ENCODE measurements around the gene SYCP2L.

SYCP2L gene

GRCh38 chr6:11011787-11012234 is 125.0 kb downstream of the SYCP2L start:
- no peak for DNase-seq

- DNase-seq = no peak
Observed at GRCh38 chr6:11012295-11012754, 125.5 kb downstream of the SYCP2L start.

GRCh38 chr6:11012976-11013720 is 126.3 kb downstream of the SYCP2L start:
- DNase-seq = no peak

- DNase-seq = no peak
Observed at GRCh38 chr6:11013721-11014070, 126.8 kb downstream of the SYCP2L start.

GRCh38 chr6:11015102-11015501 is 128.2 kb downstream of the SYCP2L start:
- no peak for DNase-seq

- DNase-seq = no peak
Observed at GRCh38 chr6:11016452-11016851, 129.6 kb downstream of the SYCP2L start.

- DNase-seq = no peak
Observed at GRCh38 chr6:11017090-11017489, 130.2 kb downstream of the SYCP2L start.

GRCh38 chr6:11018225-11018624 is 131.4 kb downstream of the SYCP2L start:
- DNase-seq = no peak

- no peak for DNase-seq
Observed at GRCh38 chr6:11021003-11021402, 134.2 kb downstream of the SYCP2L start.

GRCh38 chr6:11021714-11022113 is 134.9 kb downstream of the SYCP2L start:
- no peak for DNase-seq

- no peak for DNase-seq
Observed at GRCh38 chr6:11023032-11023431, 136.2 kb downstream of the SYCP2L start.
